GM12878 (cell line): ENCODE measurements around the gene SMOC2.

Source experiments
- CBFB ChIP-seq: IDR thresholded peaks from 2 replicates; pipeline ENCODE4 v1.6.1; 2016; ENCODE audit warnings: antibody characterized with exemption, low read depth
- CREB1 ChIP-seq: IDR thresholded peaks from 2 replicates; pipeline ENCODE4 v1.6.1; 2012; ENCODE audit warnings: low read depth, mild to moderate bottlenecking, inconsistent platforms
- CTCF ChIP-seq, 3 experiments: IDR thresholded peaks in 2 of 3; conservative IDR thresholded peaks in 1 of 3; 2 replicates each; pipeline ENCODE4 v1.5.1; 2011; ENCODE audit warnings: low read depth in 3 of 3, low read length in 3 of 3, mild to moderate bottlenecking in 3 of 3, control low read depth in 2 of 3, moderate library complexity in 2 of 3, inconsistent platforms in 1 of 3, mixed read lengths in 1 of 3; ENCODE audit not compliant: control insufficient read depth in 2 of 3, insufficient read depth in 1 of 3; ENCODE audit errors: extremely low read depth in 1 of 3
- EED ChIP-seq: sonication (generic); IDR thresholded peaks from 2 replicates; pipeline ENCODE4 v1.6.1; 2016; ENCODE audit warnings: antibody characterized with exemption, low read depth
- HDAC2 ChIP-seq: fragments of 200-600 bp; sonication (generic); IDR thresholded peaks from 2 replicates; pipeline ENCODE4 v1.6.1; 2017
- KDM1A ChIP-seq: fragments of 200-600 bp; sonication (generic); IDR thresholded peaks from 2 replicates; pipeline ENCODE4 v1.6.1; 2016; ENCODE audit warnings: borderline replicate concordance
- NRF1 ChIP-seq: conservative IDR thresholded peaks from 2 replicates; pipeline ENCODE4 v1.6.1; 2011; ENCODE audit warnings: mild to moderate bottlenecking, low read depth, low read length, improper control_type of control experiment
- POLR2AphosphoS2 ChIP-seq: IDR thresholded peaks from 2 replicates; pipeline ENCODE4 v1.6.1; 2011; ENCODE audit warnings: low read depth, mild to moderate bottlenecking, low read length, improper control_type of control experiment, moderate library complexity
- RFX5 ChIP-seq: IDR thresholded peaks from 2 replicates; pipeline ENCODE4 v1.6.1; 2011; ENCODE audit warnings: low read depth, low read length, improper control_type of control experiment
- SMC3 ChIP-seq: IDR thresholded peaks from 2 replicates; pipeline ENCODE4 v1.6.1; 2011; ENCODE audit warnings: low read length, improper control_type of control experiment, borderline replicate concordance
- TF ChIP-seq, protein P1 (sequence below): fragments of 450-650 bp; IDR thresholded peaks from 2 replicates; pipeline ENCODE4 v1.6.1; 2017; ENCODE audit warnings: mild to moderate bottlenecking, low read depth, inconsistent platforms; ENCODE audit not compliant: poor library complexity, severe bottlenecking
- TF ChIP-seq, protein P2 (sequence below): fragments of 450-650 bp; IDR thresholded peaks from 2 replicates; pipeline ENCODE4 v1.6.1; 2017; ENCODE audit warnings: antibody characterized with exemption, mild to moderate bottlenecking, moderate library complexity

- TF ChIP-seq SMC3 (no peak), HDAC2 (no peak), CTCF (IDR thresholded peaks at IDR 0.05 in 2 of 3, conservative IDR thresholded peaks at IDR 0.05 in 1 of 3; ENCODE audit: control insufficient read depth in 2 of 3, extremely low read depth in 1 of 3, insufficient read depth in 1 of 3, low read depth in 3 of 3, low read length in 3 of 3) (no peak), NRF1 (no peak), RFX5 (no peak), POLR2AphosphoS2 (no peak), EED (no peak), CBFB (no peak), CREB1 (no peak), KDM1A (no peak)
- TF ChIP-seq, protein P1, sequence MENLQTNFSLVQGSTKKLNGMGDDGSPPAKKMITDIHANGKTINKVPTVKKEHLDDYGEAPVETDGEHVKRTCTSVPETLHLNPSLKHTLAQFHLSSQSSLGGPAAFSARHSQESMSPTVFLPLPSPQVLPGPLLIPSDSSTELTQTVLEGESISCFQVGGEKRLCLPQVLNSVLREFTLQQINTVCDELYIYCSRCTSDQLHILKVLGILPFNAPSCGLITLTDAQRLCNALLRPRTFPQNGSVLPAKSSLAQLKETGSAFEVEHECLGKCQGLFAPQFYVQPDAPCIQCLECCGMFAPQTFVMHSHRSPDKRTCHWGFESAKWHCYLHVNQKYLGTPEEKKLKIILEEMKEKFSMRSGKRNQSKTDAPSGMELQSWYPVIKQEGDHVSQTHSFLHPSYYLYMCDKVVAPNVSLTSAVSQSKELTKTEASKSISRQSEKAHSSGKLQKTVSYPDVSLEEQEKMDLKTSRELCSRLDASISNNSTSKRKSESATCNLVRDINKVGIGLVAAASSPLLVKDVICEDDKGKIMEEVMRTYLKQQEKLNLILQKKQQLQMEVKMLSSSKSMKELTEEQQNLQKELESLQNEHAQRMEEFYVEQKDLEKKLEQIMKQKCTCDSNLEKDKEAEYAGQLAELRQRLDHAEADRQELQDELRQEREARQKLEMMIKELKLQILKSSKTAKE, result no peak
- TF ChIP-seq, protein P2, sequence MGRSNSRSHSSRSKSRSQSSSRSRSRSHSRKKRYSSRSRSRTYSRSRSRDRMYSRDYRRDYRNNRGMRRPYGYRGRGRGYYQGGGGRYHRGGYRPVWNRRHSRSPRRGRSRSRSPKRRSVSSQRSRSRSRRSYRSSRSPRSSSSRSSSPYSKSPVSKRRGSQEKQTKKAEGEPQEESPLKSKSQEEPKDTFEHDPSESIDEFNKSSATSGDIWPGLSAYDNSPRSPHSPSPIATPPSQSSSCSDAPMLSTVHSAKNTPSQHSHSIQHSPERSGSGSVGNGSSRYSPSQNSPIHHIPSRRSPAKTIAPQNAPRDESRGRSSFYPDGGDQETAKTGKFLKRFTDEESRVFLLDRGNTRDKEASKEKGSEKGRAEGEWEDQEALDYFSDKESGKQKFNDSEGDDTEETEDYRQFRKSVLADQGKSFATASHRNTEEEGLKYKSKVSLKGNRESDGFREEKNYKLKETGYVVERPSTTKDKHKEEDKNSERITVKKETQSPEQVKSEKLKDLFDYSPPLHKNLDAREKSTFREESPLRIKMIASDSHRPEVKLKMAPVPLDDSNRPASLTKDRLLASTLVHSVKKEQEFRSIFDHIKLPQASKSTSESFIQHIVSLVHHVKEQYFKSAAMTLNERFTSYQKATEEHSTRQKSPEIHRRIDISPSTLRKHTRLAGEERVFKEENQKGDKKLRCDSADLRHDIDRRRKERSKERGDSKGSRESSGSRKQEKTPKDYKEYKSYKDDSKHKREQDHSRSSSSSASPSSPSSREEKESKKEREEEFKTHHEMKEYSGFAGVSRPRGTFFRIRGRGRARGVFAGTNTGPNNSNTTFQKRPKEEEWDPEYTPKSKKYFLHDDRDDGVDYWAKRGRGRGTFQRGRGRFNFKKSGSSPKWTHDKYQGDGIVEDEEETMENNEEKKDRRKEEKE, result no peak
These were observed 3.2 kb upstream of the SMOC2 start for GRCh38 chr6:168437751-168438150.
